H1 (cell line): ENCODE data around the gene ICAM2.

Experiments
- CTCF ChIP-seq, 3 experiments: IDR thresholded peaks; 1 replicate in 2 of 3; 2 replicates in 1 of 3; pipeline versions ENCODE4 v1.5.1 to v1.6.1; 2011; ENCODE audit warnings: low read length in 3 of 3, mild to moderate bottlenecking in 3 of 3, inconsistent platforms in 2 of 3, low read depth in 1 of 3, moderate library complexity in 1 of 3; ENCODE audit not compliant: insufficient read depth in 1 of 3; ENCODE audit errors: control extremely low read depth in 1 of 3
- EZH2 ChIP-seq: fragments of 200-600 bp; sonication (generic); IDR thresholded peaks from 2 replicates; pipeline ENCODE4 v1.7.1; 2012; ENCODE audit warnings: low read depth, mild to moderate bottlenecking, moderate library complexity, low read length, inconsistent platforms; ENCODE audit not compliant: severe bottlenecking
- HDAC2 ChIP-seq, 2 experiments: fragments of 300-600 bp in 1 of 2; sonication (generic) in 1 of 2; IDR thresholded peaks; 2 replicates each; pipeline ENCODE4 v1.6.1; 2011 to 2012; ENCODE audit warnings: low read depth in 2 of 2, low read length in 2 of 2, mild to moderate bottlenecking in 2 of 2, moderate library complexity in 2 of 2, borderline replicate concordance in 1 of 2, inconsistent platforms in 1 of 2
- POLR2A ChIP-seq, 2 experiments: IDR thresholded peaks; 1 replicate in 1 of 2; 2 replicates in 1 of 2; pipeline ENCODE4 v1.6.1; 2011; ENCODE audit warnings: low read depth in 2 of 2, low read length in 2 of 2, mild to moderate bottlenecking in 2 of 2; ENCODE audit errors: control extremely low read depth in 1 of 2
- RBBP5 ChIP-seq: IDR thresholded peaks from 2 replicates; pipeline ENCODE4 v1.7.1; 2012; ENCODE audit warnings: low read depth, mild to moderate bottlenecking, inconsistent platforms, low read length, moderate library complexity, borderline replicate concordance
- RXRA ChIP-seq: IDR thresholded peaks from 2 replicates; pipeline ENCODE4 v1.6.1; 2011; ENCODE audit warnings: low read depth, mild to moderate bottlenecking, low read length, moderate library complexity; ENCODE audit not compliant: insufficient read depth
- SAP30 ChIP-seq: fragments of 300-600 bp; sonication (generic); IDR thresholded peaks from 2 replicates; pipeline ENCODE4 v1.7.1; 2012; ENCODE audit warnings: low read length, moderate library complexity, mild to moderate bottlenecking, inconsistent platforms; ENCODE audit not compliant: insufficient read depth, insufficient replicate concordance

GRCh38 chr17:64024781-64025731, 4.6 kb upstream of the ICAM2 start:
- no peak for TF ChIP-seq EZH2
- TF ChIP-seq POLR2A (IDR thresholded peaks at IDR 0.05; ENCODE audit: control extremely low read depth in 1 of 2, low read depth in 2 of 2, low read length in 2 of 2) = no peak
- TF ChIP-seq CTCF (IDR thresholded peaks at IDR 0.05; ENCODE audit: control extremely low read depth in 1 of 3, insufficient read depth in 1 of 3, low read depth in 1 of 3, low read length in 3 of 3) = no peak
- TF ChIP-seq SAP30 = no peak
- no peak for TF ChIP-seq HDAC2 (IDR thresholded peaks at IDR 0.05; ENCODE audit: borderline replicate concordance in 1 of 2, low read depth in 2 of 2, low read length in 2 of 2)
- no peak for TF ChIP-seq RXRA
- TF ChIP-seq RBBP5 = no peak
